Left lung (tissue), 10 donors: ENCODE data around the gene CSGALNACT2. TPM values are rescaled to one million over a fixed set of nuclear protein-coding genes. Genes with fewer than 3 reads are reported as not detected.

Experiments used
- ATAC-seq: fragments of 200-7000 bp; cut with Tn5 transposase; one replicate; pipeline ENCODE4 v1.9.1; 2020; ENCODE audit warnings: moderate library complexity
- DNase-seq, 4 donors: peaks; one replicate each; pipeline ENCODE4 v3.0.0-alpha.2; 2013 to 2020
- H3K27ac ChIP-seq, 2 donors: fragments of 200-600 bp; sonication (generic) in 1 of 2; one replicate each; pipeline versions ENCODE4 v1.5.0 to v1.8.0; 2020 to 2021
- H3K27me3 ChIP-seq, 2 donors: fragments of 200-600 bp; sonication (generic) in 1 of 2; one replicate each; pipeline versions ENCODE4 v1.5.0 to v1.8.0; 2020 to 2021
- H3K36me3 ChIP-seq, 2 donors: fragments of 200-600 bp; sonication (generic) in 1 of 2; one replicate each; pipeline versions ENCODE4 v1.5.0 to v1.8.0; 2020 to 2021
- H3K4me1 ChIP-seq, 2 donors: fragments of 200-600 bp; one replicate each; pipeline ENCODE4 v1.8.0; 2021
- H3K4me3 ChIP-seq, 2 donors: fragments of 200-600 bp; sonication (generic) in 1 of 2; one replicate each; pipeline versions ENCODE4 v1.5.0 to v1.8.0; 2020 to 2021; ENCODE audit warnings: mild to moderate bottlenecking in 1 of 2
- H3K9me3 ChIP-seq, 2 donors: fragments of 200-600 bp; sonication (generic) in 1 of 2; one replicate each; pipeline versions ENCODE4 v1.5.0 to v1.8.0; 2020 to 2021
- intact Hi-C, 2 donors: fragments of 100-400 bp; cut with DNase I; formaldehyde crosslinking; loops; one replicate each; pipeline versions ENCODE4 v1.11.2 to v1.14.2; 2022
- polyA plus RNA-seq, 6 donors: library from polyadenylated mRNA; unstranded; fragments of 120-200 nt; gene quantifications; one replicate each; pipeline ENCODE4 v1.2.1, GENCODE V29; 2013; ENCODE audit not compliant: insufficient read length in 6 of 6
- total RNA-seq, 2 donors: library from RNA; stranded (reverse); fragmentation: NEBNext Ultra II Directional; extraction: Animal tissue kit (Norgen Biotek cat#: 25700); gene quantifications; one replicate each; pipeline ENCODE4 v1.2.1, GENCODE V29; 2021
- TF ChIP-seq, protein P1 (sequence below), 2 donors: fragments of 200-600 bp; sonication (generic) in 1 of 2; IDR thresholded peaks; one replicate each; pipeline versions ENCODE4 v1.5.0 to v1.8.0; 2021; ENCODE audit warnings: antibody characterized with exemption in 2 of 2
- donor health status: DM: no; HTN: yes; CAD: no.
- donor health status: DM: no; HTN: no; CAD: no.

CSGALNACT2 gene
- total and polyA plus RNA-seq, 8 donors = 31.4 to 45.0 (median 36.6) TPM

DNA sequence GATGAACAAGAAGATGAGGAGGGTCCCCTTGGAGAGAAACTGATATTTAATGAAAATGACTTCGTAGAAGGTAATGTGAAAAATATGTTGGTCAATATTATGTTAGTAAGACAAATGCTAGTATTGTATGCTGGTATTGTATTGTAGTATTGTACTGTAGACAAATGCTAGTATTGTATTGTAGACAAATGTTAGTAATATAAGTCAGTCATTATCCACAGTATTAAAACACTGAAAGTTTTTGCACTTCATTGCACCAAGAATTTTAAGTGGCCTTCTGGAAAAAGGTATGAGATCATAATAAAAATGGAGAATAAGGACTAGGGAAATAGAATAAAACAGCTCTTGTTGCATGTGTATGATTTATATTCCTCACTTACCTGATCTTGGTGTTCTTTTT lies 17.5 kb downstream of the CSGALNACT2 start:
- TF ChIP-seq, protein P1, sequence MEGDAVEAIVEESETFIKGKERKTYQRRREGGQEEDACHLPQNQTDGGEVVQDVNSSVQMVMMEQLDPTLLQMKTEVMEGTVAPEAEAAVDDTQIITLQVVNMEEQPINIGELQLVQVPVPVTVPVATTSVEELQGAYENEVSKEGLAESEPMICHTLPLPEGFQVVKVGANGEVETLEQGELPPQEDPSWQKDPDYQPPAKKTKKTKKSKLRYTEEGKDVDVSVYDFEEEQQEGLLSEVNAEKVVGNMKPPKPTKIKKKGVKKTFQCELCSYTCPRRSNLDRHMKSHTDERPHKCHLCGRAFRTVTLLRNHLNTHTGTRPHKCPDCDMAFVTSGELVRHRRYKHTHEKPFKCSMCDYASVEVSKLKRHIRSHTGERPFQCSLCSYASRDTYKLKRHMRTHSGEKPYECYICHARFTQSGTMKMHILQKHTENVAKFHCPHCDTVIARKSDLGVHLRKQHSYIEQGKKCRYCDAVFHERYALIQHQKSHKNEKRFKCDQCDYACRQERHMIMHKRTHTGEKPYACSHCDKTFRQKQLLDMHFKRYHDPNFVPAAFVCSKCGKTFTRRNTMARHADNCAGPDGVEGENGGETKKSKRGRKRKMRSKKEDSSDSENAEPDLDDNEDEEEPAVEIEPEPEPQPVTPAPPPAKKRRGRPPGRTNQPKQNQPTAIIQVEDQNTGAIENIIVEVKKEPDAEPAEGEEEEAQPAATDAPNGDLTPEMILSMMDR (IDR thresholded peaks at IDR 0.05) = no peak
- H3K36me3 ChIP-seq = peaks cover 0 to 3% of the 10 kb centered on the region in 2 donors
- H3K27me3 ChIP-seq = no peaks in the 10 kb centered on the region
- DNase-seq = no peak
- H3K27ac ChIP-seq = no peak overlapping the region
- peaks cover 25 to 83% of the 10 kb centered on the region in 2 donors for H3K4me1 ChIP-seq
- intact Hi-C loops = no loop called here
- ATAC-seq = no peak
- no peak overlapping the region for H3K4me3 ChIP-seq
- H3K9me3 ChIP-seq = no peaks in the 10 kb centered on the region

DNA sequence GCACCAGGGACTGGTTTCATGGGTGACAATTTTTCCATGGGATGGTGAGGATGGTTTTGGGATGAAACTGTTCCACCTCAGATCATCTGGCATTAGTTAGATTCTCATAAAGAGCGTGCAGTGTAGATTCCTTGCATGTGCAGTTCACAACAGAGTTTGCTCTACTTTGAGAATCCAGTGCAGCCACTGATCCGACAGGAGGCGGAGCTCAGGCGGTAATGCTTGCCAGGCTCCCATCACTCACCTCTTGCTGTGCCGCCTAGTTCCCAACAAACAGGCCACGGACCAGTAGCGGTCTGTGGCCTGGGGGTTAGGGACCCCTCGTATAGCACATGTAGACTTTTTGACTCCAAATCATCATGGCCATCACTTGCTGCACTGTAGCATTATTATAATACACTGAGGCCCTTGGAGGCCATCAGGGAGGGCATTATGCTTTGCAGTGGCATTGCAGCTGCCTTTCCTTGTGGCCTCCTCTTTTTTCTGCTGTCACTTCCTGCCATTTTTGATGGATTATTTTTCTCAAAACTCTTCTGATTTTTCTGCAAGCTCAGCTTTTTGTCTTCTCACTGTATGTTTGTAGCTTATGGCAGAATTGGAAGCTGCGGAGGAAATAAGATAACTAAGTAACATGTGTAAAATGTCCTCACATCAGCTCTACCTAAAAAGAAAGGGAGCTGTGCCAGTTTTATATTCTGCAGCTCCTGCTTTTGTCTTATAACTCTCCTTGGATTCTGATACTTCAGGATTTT lies 18.5 kb downstream of the CSGALNACT2 start:
- no peak overlapping the region for H3K27ac ChIP-seq
- H3K27me3 ChIP-seq = no peaks in the 10 kb centered on the region
- peaks cover 18 to 83% of the 10 kb centered on the region in 2 donors for H3K4me1 ChIP-seq
- DNase-seq (no peak), ATAC-seq (no peak)
- no peak overlapping the region for H3K4me3 ChIP-seq
- no peaks in the 10 kb centered on the region for H3K9me3 ChIP-seq
- TF ChIP-seq, protein P1 (IDR thresholded peaks at IDR 0.05) = no peak
- intact Hi-C loops = no loop called here
- peaks cover 0 to 9% of the 10 kb centered on the region in 2 donors for H3K36me3 ChIP-seq

DNA sequence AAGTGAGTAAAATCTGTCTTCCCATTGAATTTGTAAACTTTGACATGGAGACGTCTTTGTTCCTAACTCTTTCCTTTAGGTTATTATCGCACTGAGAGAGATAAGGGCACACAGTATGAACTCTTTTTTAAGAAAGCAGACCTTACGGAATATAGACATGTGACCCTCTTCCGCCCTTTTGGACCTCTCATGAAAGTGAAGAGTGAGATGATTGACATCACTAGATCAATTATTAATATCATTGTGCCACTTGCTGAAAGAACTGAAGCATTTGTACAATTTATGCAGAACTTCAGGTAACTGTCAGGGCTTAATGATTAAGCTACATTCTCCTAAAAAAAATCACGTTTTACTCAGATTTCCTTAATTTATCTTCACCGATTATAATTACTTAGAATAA lies 20.4 kb downstream of the CSGALNACT2 start:
- DNase-seq (no peak), ATAC-seq (no peak)
- H3K27me3 ChIP-seq = no peaks in the 10 kb centered on the region
- intact Hi-C loops = no loop called here
- peaks cover 18 to 74% of the 10 kb centered on the region in 2 donors for H3K4me1 ChIP-seq
- TF ChIP-seq, protein P1 (IDR thresholded peaks at IDR 0.05) = no peak
- H3K9me3 ChIP-seq = no peaks in the 10 kb centered on the region
- H3K36me3 ChIP-seq = peaks cover 0 to 27% of the 10 kb centered on the region in 2 donors
- H3K4me3 ChIP-seq = no peak overlapping the region
- peak overlapping the region in 1 of 2 donors; percentile 69 for H3K27ac ChIP-seq

DNA sequence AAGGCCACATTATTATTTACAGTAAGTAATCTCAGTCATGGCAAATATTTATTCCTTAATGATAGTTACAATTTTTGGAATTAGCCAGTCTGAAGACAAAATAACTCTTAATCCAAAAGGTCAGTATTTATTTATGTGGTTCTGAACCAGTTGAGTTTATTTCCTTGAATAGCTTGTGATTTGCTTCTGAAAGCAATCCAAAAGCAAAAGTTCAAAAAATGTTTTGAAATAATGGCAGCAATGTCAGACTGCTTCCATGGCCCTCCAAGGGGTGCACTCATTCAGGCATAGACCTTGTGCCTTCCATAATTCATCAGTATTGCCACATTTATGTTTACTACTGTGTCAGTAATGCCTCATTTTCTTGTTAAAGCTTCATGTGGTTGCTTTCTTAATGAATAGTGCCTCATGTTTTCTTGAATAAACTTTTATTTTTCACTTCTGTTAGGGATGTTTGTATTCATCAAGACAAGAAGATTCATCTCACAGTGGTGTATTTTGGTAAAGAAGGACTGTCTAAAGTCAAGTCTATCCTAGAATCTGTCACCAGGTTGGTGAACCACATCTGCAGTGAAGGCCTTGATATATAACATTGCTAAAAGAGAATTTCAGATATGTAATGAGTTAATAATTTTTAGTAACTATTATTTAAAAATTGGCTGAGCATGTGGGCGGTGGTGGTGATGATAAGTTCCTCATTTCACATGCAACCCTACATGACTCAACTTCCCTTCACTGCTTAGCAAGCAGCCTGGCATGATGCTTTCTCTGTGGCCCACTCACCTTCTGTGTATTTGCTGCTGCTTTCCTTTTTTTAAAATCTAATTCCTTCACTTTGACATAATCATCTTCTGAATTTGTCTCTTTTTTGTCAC lies 22.0 kb downstream of the CSGALNACT2 start:
- peak overlapping the region; percentile 17 to 69 for H3K27ac ChIP-seq

More for the DNA sequence above, 22.0 kb downstream of the CSGALNACT2 start:
- TF ChIP-seq, protein P1 (IDR thresholded peaks at IDR 0.05) = no peak
- Histone ChIP-seq H3K9me3 (no peaks in the 10 kb centered on the region), H3K4me3 (no peak overlapping the region), H3K4me1 (peaks cover 12 to 57% of the 10 kb centered on the region in 2 donors), H3K36me3 (peaks cover 0 to 36% of the 10 kb centered on the region in 2 donors), H3K27me3 (no peaks in the 10 kb centered on the region)
- intact Hi-C loops = no loop called here
- peak in 2 of 4 donors; percentile 63 to 72 for DNase-seq
- peak; percentile 78 for ATAC-seq
